GM23338 (cell line): Measurements from ENCODE around the gene USP49. TPM values are rescaled to one million over a fixed set of nuclear protein-coding genes. Genes with fewer than 3 reads are reported as not detected.
A peak's percentile ranks its signal among the peaks of the same experiment; 100 is the strongest.

Experiments
- ATAC-seq: fragments of 200-7000 bp; cut with Tn5 transposase; 3 replicates; pipeline ENCODE4 v1.9.1; 2020
- DNase-seq: peaks from one replicate; pipeline ENCODE4 v3.0.0-alpha.2; 2015; ENCODE audit warnings: low spot score
- H2AFZ ChIP-seq: fragments of 200-600 bp; sonication (generic); 2 replicates; pipeline ENCODE4 v1.8.0; 2016; ENCODE audit warnings: antibody characterized with exemption, mild to moderate bottlenecking, moderate library complexity
- H3F3A ChIP-seq: fragments of 200-600 bp; sonication (generic); replicated peaks from 2 replicates; pipeline ENCODE4 v1.8.0; 2017; ENCODE audit warnings: antibody characterized with exemption, mixed run types, low read depth
- H3K27ac ChIP-seq: fragments of 200-600 bp; sonication (generic); 2 replicates; pipeline ENCODE4 v1.6.1; 2016; ENCODE audit warnings: low read depth
- H3K27me3 ChIP-seq: fragments of 200-600 bp; sonication (generic); 2 replicates; pipeline ENCODE4 v1.8.0; 2016; ENCODE audit warnings: mild to moderate bottlenecking, mixed run types, moderate library complexity; ENCODE audit not compliant: insufficient read depth
- H3K36me3 ChIP-seq: fragments of 200-600 bp; sonication (generic); 2 replicates; pipeline ENCODE4 v1.8.0; 2016; ENCODE audit warnings: mild to moderate bottlenecking; ENCODE audit not compliant: insufficient read depth
- H3K4me1 ChIP-seq: fragments of 200-600 bp; sonication (generic); 2 replicates; pipeline ENCODE4 v1.8.0; 2016; ENCODE audit warnings: mild to moderate bottlenecking, moderate library complexity; ENCODE audit not compliant: insufficient read depth
- H3K4me2 ChIP-seq: fragments of 200-600 bp; sonication (generic); 2 replicates; pipeline ENCODE4 v1.7.1; 2017; ENCODE audit warnings: mixed run types
- H3K4me3 ChIP-seq: fragments of 200-600 bp; sonication (generic); 2 replicates; pipeline ENCODE4 v1.6.1; 2016; ENCODE audit warnings: mixed run types
- H3K79me2 ChIP-seq: fragments of 200-600 bp; sonication (generic); replicated peaks from 2 replicates; pipeline ENCODE4 v1.8.0; 2017; ENCODE audit warnings: mild to moderate bottlenecking; ENCODE audit not compliant: insufficient read depth
- H3K9me2 ChIP-seq: fragments of 200-600 bp; sonication (generic); 2 replicates; pipeline ENCODE4 v1.8.0; 2017; ENCODE audit not compliant: insufficient read depth
- H4K20me1 ChIP-seq: fragments of 200-600 bp; sonication (generic); replicated peaks from 2 replicates; pipeline ENCODE4 v1.8.0; 2017; ENCODE audit warnings: mild to moderate bottlenecking; ENCODE audit not compliant: insufficient read depth
- H3K27ac Mint-ChIP-seq: 2 replicates; pipeline ENCODE4 v1.8.0; 2020; ENCODE audit warnings: inconsistent platforms, mild to moderate bottlenecking, moderate library complexity, mixed read lengths
- H3K27me3 Mint-ChIP-seq: 3 replicates; pipeline ENCODE4 v1.8.0; 2022; ENCODE audit warnings: low read depth, mild to moderate bottlenecking, moderate library complexity, mixed read lengths, inconsistent platforms; ENCODE audit not compliant: insufficient read depth, poor library complexity
- H3K36me3 Mint-ChIP-seq: 3 replicates; pipeline ENCODE4 v1.8.0; 2021; ENCODE audit warnings: low read depth, mild to moderate bottlenecking, inconsistent platforms, moderate library complexity, mixed read lengths
- H3K4me1 Mint-ChIP-seq: 3 replicates; pipeline ENCODE4 v1.8.0; 2020; ENCODE audit warnings: mild to moderate bottlenecking, inconsistent platforms, mixed read lengths
- H3K4me3 Mint-ChIP-seq: 3 replicates; pipeline ENCODE4 v1.8.0; 2021; ENCODE audit warnings: moderate library complexity, mild to moderate bottlenecking, inconsistent platforms, mixed read lengths
- H3K9me3 Mint-ChIP-seq: 3 replicates; pipeline ENCODE4 v1.8.0; 2020; ENCODE audit warnings: moderate library complexity, mild to moderate bottlenecking, inconsistent platforms, mixed read lengths
- CREB1 ChIP-seq: fragments of 250-450 bp; sonication (Bioruptor Pico); IDR thresholded peaks from 2 replicates; pipeline ENCODE4 v1.5.0; 2020; ENCODE audit warnings: low read depth, mild to moderate bottlenecking, moderate library complexity
- EZH2 ChIP-seq: fragments of 200-600 bp; sonication (generic); IDR thresholded peaks from one replicate; pipeline ENCODE4 v1.8.0; 2017; ENCODE audit warnings: antibody characterized with exemption, mild to moderate bottlenecking, low read depth; ENCODE audit not compliant: unreplicated experiment
- EZH2phosphoT487 ChIP-seq: fragments of 200-600 bp; sonication (generic); IDR thresholded peaks from one replicate; pipeline ENCODE4 v1.8.1; 2018; ENCODE audit warnings: antibody characterized with exemption; ENCODE audit not compliant: unreplicated experiment
- JUNB ChIP-seq: IDR thresholded peaks from one replicate; pipeline ENCODE4 v1.6.1; 2016; ENCODE audit warnings: antibody characterized with exemption; ENCODE audit not compliant: unreplicated experiment
- NANOG ChIP-seq: IDR thresholded peaks from 2 replicates; pipeline ENCODE4 v1.6.1; 2016; ENCODE audit warnings: antibody characterized with exemption, borderline replicate concordance
- POLR2AphosphoS5 ChIP-seq: IDR thresholded peaks from 2 replicates; pipeline ENCODE4 v1.6.1; 2016; ENCODE audit warnings: antibody characterized with exemption, low read depth
- STAT1 ChIP-seq: IDR thresholded peaks from one replicate; pipeline ENCODE4 v1.6.1; 2016; ENCODE audit warnings: antibody characterized with exemption; ENCODE audit not compliant: unreplicated experiment
- ZNF114 ChIP-seq: fragments of 250-450 bp; sonication (Bioruptor Pico); IDR thresholded peaks from 2 replicates; pipeline ENCODE4 v1.5.0; 2020; ENCODE audit warnings: mild to moderate bottlenecking, moderate library complexity
- ZNF331 ChIP-seq: fragments of 250-450 bp; sonication (Bioruptor Pico); IDR thresholded peaks from 2 replicates; pipeline ENCODE4 v1.5.0; 2020; ENCODE audit warnings: low read depth, mild to moderate bottlenecking, moderate library complexity
- polyA plus RNA-seq: library from polyadenylated mRNA; unstranded; fragments of >200 nt; fragmentation: Nextera tagmentation; extraction: Ambion mirVana; gene quantifications from 2 replicates; pipeline ENCODE4 v1.2.1, GENCODE V29; 2016
- total RNA-seq: library from RNA; depleted of rRNA; stranded (reverse); fragments of >200 nt; shearing (Covaris generic); gene quantifications from 2 replicates; pipeline ENCODE4 v1.2.3, GENCODE V29; 2014
- TF ChIP-seq, protein P1 (sequence below): IDR thresholded peaks from 2 replicates; pipeline ENCODE4 v1.6.1; 2016; ENCODE audit warnings: antibody characterized with exemption
- TF ChIP-seq, protein P2 (sequence below): fragments of 250-450 bp; sonication (Bioruptor Pico); IDR thresholded peaks from 2 replicates; pipeline ENCODE4 v1.5.0; 2020; ENCODE audit warnings: mild to moderate bottlenecking, moderate library complexity
- TF ChIP-seq, protein P3 (sequence below), 2 experiments: fragments of 200-600 bp in 1 of 2; sonication (generic) in 1 of 2; conservative IDR thresholded peaks; 2 replicates each; pipeline versions ENCODE4 v1.5.1 to v1.6.1; 2016 to 2017; ENCODE audit warnings: antibody characterized with exemption in 2 of 2, low read depth in 2 of 2, mild to moderate bottlenecking in 2 of 2, moderate library complexity in 1 of 2
- TF ChIP-seq, protein P4 (sequence below): IDR thresholded peaks from one replicate; pipeline ENCODE4 v1.6.1; 2018; ENCODE audit warnings: antibody characterized with exemption; ENCODE audit not compliant: unreplicated experiment

Gene USP49
- total and polyA plus RNA-seq, 2 experiments from 2014 or later: 5.9 to 21.5 TPM

DNA sequence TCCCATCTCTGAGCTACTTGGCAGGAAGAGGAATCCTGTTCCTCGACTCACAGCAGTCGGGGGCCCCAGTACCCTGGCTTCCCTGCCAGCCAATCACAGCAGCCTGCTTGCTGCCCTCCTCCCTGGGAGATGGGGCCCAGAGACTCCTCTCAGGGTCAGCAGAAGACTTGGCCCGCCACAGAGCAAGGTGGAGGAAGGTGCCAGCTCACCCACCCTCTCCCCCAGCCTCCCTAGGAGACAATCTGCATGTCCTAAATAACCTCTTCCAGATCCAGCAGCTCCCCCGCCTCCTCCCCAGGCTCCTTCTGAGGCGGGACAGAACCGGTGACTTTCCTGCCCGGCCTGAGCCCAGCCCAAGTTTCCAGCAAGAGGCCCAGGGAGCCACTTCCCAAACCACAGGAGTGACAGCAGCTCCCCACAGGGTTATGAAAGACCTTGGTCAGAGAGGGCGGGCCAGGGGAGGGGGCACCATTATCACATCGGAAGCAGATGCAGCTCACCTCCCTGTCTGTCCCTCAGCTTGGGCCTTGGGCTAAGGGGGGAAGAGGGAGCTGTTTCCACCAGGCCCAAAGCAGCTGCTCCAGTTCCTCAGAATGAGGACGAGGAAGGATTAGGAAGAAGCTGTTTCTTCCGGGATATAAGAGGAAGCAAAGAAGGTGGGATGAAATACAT is 44.1 kb upstream of the USP49 start:
- Histone ChIP-seq H3K4me3 (peak overlapping the region; percentile 98), H3F3A (peaks cover 47% of the 10 kb centered on the region), H3K4me2 (peak overlapping the region; percentile 99), H3K4me1 (peaks cover 33% of the 10 kb centered on the region), H3K36me3 (peaks cover 4% of the 10 kb centered on the region; the same call in 1 of the 2 replicates), H4K20me1 (peaks cover 17% of the 10 kb centered on the region), H3K27me3 (no peaks in the 10 kb centered on the region), H3K79me2 (0 out of 2 replicates have a peak, but pooled peaks cover 6% of the 10 kb centered on the region), H3K9me2 (no peaks in the 10 kb centered on the region), H3K27ac (peak overlapping the region; percentile 87), H2AFZ (0 out of 2 replicates have a peak overlapping the region, but pooled peaks have one; percentile 7)
- peaks cover 39% of the 10 kb centered on the region for H3K4me1 Mint-ChIP-seq
- H3K9me3 Mint-ChIP-seq: no peaks in the 10 kb centered on the region
- ATAC-seq: peak; percentile 20
- H3K27me3 Mint-ChIP-seq: peaks cover 26% of the 10 kb centered on the region
- H3K4me3 Mint-ChIP-seq: peak overlapping the region; percentile 91
- TF ChIP-seq, protein P1, sequence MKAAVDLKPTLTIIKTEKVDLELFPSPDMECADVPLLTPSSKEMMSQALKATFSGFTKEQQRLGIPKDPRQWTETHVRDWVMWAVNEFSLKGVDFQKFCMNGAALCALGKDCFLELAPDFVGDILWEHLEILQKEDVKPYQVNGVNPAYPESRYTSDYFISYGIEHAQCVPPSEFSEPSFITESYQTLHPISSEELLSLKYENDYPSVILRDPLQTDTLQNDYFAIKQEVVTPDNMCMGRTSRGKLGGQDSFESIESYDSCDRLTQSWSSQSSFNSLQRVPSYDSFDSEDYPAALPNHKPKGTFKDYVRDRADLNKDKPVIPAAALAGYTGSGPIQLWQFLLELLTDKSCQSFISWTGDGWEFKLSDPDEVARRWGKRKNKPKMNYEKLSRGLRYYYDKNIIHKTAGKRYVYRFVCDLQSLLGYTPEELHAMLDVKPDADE: no peak
- TF ChIP-seq, protein P2, sequence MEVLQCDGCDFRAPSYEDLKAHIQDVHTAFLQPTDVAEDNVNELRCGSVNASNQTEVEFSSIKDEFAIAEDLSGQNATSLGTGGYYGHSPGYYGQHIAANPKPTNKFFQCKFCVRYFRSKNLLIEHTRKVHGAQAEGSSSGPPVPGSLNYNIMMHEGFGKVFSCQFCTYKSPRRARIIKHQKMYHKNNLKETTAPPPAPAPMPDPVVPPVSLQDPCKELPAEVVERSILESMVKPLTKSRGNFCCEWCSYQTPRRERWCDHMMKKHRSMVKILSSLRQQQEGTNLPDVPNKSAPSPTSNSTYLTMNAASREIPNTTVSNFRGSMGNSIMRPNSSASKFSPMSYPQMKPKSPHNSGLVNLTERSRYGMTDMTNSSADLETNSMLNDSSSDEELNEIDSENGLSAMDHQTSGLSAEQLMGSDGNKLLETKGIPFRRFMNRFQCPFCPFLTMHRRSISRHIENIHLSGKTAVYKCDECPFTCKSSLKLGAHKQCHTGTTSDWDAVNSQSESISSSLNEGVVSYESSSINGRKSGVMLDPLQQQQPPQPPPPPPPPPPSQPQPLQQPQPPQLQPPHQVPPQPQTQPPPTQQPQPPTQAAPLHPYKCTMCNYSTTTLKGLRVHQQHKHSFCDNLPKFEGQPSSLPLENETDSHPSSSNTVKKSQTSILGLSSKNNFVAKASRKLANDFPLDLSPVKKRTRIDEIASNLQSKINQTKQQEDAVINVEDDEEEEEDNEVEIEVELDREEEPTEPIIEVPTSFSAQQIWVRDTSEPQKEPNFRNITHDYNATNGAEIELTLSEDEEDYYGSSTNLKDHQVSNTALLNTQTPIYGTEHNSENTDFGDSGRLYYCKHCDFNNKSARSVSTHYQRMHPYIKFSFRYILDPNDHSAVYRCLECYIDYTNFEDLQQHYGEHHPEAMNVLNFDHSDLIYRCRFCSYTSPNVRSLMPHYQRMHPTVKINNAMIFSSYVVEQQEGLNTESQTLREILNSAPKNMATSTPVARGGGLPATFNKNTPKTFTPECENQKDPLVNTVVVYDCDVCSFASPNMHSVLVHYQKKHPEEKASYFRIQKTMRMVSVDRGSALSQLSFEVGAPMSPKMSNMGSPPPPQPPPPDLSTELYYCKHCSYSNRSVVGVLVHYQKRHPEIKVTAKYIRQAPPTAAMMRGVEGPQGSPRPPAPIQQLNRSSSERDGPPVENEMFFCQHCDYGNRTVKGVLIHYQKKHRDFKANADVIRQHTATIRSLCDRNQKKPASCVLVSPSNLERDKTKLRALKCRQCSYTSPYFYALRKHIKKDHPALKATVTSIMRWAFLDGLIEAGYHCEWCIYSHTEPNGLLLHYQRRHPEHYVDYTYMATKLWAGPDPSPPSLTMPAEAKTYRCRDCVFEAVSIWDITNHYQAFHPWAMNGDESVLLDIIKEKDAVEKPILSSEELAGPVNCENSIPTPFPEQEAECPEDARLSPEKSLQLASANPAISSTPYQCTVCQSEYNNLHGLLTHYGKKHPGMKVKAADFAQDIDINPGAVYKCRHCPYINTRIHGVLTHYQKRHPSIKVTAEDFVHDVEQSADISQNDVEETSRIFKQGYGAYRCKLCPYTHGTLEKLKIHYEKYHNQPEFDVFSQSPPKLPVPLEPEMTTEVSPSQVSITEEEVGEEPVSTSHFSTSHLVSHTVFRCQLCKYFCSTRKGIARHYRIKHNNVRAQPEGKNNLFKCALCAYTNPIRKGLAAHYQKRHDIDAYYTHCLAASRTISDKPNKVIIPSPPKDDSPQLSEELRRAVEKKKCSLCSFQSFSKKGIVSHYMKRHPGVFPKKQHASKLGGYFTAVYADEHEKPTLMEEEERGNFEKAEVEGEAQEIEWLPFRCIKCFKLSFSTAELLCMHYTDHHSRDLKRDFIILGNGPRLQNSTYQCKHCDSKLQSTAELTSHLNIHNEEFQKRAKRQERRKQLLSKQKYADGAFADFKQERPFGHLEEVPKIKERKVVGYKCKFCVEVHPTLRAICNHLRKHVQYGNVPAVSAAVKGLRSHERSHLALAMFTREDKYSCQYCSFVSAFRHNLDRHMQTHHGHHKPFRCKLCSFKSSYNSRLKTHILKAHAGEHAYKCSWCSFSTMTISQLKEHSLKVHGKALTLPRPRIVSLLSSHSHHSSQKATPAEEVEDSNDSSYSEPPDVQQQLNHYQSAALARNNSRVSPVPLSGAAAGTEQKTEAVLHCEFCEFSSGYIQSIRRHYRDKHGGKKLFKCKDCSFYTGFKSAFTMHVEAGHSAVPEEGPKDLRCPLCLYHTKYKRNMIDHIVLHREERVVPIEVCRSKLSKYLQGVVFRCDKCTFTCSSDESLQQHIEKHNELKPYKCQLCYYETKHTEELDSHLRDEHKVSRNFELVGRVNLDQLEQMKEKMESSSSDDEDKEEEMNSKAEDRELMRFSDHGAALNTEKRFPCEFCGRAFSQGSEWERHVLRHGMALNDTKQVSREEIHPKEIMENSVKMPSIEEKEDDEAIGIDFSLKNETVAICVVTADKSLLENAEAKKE (CRISPR knock-in tag): no peak
- no peak for TF ChIP-seq POLR2AphosphoS5
- no peak for TF ChIP-seq NANOG
- TF ChIP-seq ZNF114 (CRISPR knock-in tag): no peak
- TF ChIP-seq, protein P3, sequence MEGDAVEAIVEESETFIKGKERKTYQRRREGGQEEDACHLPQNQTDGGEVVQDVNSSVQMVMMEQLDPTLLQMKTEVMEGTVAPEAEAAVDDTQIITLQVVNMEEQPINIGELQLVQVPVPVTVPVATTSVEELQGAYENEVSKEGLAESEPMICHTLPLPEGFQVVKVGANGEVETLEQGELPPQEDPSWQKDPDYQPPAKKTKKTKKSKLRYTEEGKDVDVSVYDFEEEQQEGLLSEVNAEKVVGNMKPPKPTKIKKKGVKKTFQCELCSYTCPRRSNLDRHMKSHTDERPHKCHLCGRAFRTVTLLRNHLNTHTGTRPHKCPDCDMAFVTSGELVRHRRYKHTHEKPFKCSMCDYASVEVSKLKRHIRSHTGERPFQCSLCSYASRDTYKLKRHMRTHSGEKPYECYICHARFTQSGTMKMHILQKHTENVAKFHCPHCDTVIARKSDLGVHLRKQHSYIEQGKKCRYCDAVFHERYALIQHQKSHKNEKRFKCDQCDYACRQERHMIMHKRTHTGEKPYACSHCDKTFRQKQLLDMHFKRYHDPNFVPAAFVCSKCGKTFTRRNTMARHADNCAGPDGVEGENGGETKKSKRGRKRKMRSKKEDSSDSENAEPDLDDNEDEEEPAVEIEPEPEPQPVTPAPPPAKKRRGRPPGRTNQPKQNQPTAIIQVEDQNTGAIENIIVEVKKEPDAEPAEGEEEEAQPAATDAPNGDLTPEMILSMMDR (conservative IDR thresholded peaks at IDR 0.05; ENCODE audit: low read depth in 2 of 2): no peak
- no peak for TF ChIP-seq ZNF331 (CRISPR knock-in tag)
- no peak for TF ChIP-seq EZH2
- TF ChIP-seq, protein P4, sequence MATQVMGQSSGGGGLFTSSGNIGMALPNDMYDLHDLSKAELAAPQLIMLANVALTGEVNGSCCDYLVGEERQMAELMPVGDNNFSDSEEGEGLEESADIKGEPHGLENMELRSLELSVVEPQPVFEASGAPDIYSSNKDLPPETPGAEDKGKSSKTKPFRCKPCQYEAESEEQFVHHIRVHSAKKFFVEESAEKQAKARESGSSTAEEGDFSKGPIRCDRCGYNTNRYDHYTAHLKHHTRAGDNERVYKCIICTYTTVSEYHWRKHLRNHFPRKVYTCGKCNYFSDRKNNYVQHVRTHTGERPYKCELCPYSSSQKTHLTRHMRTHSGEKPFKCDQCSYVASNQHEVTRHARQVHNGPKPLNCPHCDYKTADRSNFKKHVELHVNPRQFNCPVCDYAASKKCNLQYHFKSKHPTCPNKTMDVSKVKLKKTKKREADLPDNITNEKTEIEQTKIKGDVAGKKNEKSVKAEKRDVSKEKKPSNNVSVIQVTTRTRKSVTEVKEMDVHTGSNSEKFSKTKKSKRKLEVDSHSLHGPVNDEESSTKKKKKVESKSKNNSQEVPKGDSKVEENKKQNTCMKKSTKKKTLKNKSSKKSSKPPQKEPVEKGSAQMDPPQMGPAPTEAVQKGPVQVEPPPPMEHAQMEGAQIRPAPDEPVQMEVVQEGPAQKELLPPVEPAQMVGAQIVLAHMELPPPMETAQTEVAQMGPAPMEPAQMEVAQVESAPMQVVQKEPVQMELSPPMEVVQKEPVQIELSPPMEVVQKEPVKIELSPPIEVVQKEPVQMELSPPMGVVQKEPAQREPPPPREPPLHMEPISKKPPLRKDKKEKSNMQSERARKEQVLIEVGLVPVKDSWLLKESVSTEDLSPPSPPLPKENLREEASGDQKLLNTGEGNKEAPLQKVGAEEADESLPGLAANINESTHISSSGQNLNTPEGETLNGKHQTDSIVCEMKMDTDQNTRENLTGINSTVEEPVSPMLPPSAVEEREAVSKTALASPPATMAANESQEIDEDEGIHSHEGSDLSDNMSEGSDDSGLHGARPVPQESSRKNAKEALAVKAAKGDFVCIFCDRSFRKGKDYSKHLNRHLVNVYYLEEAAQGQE: no peak
- TF ChIP-seq JUNB: no peak
- no peak for TF ChIP-seq STAT1
- TF ChIP-seq CREB1 (CRISPR knock-in tag): no peak
- TF ChIP-seq EZH2phosphoT487: no peak
- DNase-seq: peak; percentile 69
- peaks cover 18% of the 10 kb centered on the region for H3K36me3 Mint-ChIP-seq
- H3K27ac Mint-ChIP-seq: peak overlapping the region; percentile 59
